H1 (cell line): ENCODE measurements around the gene BCL2L11. TPM values are rescaled to one million over a fixed set of nuclear protein-coding genes. Genes with fewer than 3 reads are reported as not detected.

Experiments used
- RXRA ChIP-seq: IDR thresholded peaks from 2 replicates; pipeline ENCODE4 v1.6.1; 2011; ENCODE audit warnings: low read depth, mild to moderate bottlenecking, low read length, moderate library complexity; ENCODE audit not compliant: insufficient read depth
- SIN3A ChIP-seq, 2 experiments: IDR thresholded peaks in 1 of 2; conservative IDR thresholded peaks in 1 of 2; 2 replicates each; pipeline ENCODE4 v1.6.1; 2011 to 2012; ENCODE audit warnings: low read length in 2 of 2, improper control_type of control experiment in 1 of 2, low read depth in 1 of 2, mild to moderate bottlenecking in 1 of 2
- polyA plus RNA-seq, 7 experiments: library from polyadenylated mRNA; depleted of rRNA in 3 of 7; stranded (reverse) in 5 of 7; unstranded in 2 of 7; fragments of >200 nt in 5 of 7; fragments of 200-250 nt in 2 of 7; gene quantifications; 1 replicate in 5 of 7; 2 replicates in 1 of 7; 4 replicates in 1 of 7; pipeline versions ENCODE4 v1.2.1 to v1.2.3, GENCODE V29; 2011 to 2013; ENCODE audit warnings: missing spikeins in 2 of 7, mixed read lengths in 2 of 7
- total RNA-seq: library from RNA; stranded (reverse); fragmentation: NEBNext Ultra II Directional; extraction: Animal tissue kit (Norgen Biotek cat#: 25700); gene quantifications from 2 replicates; pipeline ENCODE4 v1.2.1, GENCODE V29; 2021

The BCL2L11 gene
- total and polyA plus RNA-seq, 2 of the 8 experiments (the other 6 are each of a cell fraction or from before 2014, with no cell fraction given), result 7.5 to 22.9 TPM

DNA sequence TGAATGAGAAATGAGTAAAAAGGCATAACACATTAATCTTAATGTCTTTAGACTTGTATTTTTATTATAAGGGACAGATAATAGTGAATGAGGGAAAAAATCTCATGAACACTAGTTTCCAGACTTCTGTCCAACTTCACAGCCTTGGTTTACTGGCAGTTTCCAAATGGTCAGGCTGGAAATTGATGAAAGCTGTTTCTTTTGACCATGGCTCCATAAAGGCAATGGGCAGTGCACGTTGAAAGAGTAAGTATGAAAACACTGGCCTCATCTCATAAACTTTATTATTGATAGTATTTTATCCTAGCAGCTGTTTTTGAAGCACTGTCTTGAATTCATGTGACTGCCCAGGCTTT, 23.1 kb downstream of the BCL2L11 start (continued):
- TF ChIP-seq SIN3A (conservative IDR thresholded peaks at IDR 0.05 in 1 of 2, IDR thresholded peaks at IDR 0.05 in 1 of 2; ENCODE audit: low read depth in 1 of 2, low read length in 2 of 2) (no peak), RXRA (no peak)
